HG02981 (cell line): Measurements from ENCODE around the gene PGM2L1.
"Not testable (repeated sequence)": the region's sequence is repeated elsewhere in the genome, so short reads cannot be mapped to it uniquely, and the experiment has no call there.

Experiments
- ATAC-seq: cut with Tn5 transposase; IDR thresholded peaks from one replicate; pipeline ENCODE4 v1.9.1; 2021; ENCODE audit warnings: mild to moderate bottlenecking, moderate library complexity; ENCODE audit not compliant: unreplicated experiment

The PGM2L1 gene

DNA sequence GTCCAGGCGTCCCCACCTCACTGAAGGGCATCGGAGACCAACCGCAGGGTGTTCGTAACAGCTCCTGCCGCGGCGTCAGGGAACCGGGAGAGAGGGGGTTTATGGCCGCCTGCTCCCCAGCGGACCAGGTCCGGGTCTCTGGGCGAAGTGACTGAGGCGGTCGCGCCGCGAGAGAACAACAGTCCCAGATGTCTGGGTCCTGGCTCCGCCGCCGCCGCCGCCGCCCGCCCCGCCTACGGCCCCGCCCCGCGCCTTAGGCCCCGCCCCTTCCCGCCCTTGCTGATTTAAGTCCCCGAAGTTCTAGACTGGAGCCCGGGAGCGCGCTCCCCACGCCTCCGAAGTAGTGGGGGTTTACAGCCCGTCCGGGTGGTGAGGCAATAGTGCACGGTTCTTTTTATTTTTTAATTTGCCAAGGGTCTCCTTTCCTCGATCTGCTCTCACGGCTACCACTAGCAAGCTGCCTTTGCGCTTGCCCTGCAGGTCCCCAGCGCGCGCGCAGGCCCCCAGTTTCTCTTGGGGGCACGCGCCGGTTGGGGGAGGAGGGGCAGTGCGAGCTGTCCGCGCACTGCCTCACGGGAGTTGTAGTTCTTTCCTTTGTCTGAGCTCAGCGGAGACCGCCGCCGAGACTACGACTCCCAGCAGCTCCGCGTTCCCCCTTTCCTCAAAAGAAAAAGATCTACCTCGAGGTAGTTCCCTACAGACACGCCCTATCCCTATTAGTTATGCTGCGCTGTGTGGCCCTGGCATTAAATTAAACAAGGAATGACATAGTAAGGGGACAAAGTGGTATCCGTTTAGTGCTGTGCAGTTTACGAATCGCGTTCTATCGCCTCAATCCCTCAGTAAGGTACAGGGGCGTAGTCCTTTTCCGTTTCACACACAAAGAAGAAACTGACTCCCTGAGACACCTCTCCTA lies at the start of gene PGM2L1:
Gene PGM2L1, minus strand, starts transcription at position 190 of the 916 bp plus-strand sequence. CDS start 272 bp downstream, outside the sequence.
- ATAC-seq: peak; percentile 94

DNA sequence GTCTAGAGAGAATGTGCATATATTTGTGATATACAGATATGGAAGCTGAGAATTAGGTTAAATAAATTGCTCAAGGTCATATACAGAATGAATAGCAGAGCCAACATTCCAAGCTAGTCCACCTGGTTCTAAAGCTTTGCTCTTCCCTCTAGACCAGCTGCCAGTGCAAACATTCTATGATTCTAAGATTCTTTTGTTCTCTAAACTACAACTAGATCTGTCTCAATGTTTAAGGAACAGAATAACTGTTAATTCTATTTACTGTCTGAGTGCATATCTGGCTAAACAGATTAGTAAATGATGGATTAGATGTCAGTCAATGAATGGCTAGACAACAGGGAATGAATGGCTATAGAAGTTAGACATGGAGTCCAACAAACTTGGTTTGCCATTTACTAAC lies 49.5 kb upstream of the PGM2L1 start:
- ATAC-seq: no peak

DNA sequence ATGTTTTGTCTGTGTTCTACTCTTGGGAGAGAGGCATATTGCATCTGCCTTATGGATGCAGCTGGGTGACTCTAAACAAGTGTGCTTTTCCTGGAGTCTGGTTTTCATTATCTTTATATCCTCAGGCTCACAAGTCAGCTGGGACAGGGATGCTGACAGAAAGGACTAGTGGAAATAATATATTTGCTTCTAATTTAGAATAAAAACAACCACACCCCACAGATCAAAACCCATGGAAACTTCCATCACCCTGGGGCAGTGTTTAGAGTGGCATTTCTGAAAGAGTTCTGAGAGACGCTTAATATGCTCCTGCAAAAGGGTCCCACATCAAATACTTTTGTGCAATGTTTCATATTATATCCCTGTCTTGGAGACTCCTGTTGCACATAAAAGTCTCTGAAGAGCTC lies 48.3 kb upstream of the PGM2L1 start:
- ATAC-seq: no peak

DNA sequence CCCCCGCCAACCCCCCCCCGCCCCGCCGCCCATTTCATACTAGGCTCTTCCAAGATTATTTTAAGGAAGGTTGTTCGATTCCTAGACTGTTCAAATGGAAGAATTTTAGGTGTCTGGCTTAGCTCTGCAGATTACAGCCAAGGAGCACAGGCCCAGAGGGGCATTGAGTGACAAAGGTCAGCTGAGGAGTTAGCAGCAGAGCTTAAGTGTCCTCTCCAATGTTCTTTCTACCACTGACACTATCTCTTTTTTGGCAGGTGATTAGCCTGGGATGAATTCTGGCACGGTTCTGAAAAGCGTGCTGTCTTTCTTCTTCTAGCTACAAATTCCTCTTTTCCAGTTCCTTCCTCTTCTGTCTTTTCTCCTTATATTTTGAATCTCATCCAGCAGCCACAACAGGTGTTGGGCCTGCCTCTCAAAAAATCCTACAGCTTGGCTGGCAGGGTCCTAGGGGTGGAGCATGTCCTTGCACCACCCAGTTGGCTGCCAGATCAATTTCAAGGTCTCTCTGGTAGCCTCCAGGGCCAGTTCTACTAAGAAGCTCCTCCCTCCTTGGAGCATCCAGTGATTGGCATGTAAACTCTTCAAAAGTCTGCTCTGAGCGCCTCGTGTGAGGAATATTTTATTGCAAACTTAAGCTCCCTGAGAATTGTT lies 46.1 kb upstream of the PGM2L1 start:
- ATAC-seq: no peak

DNA sequence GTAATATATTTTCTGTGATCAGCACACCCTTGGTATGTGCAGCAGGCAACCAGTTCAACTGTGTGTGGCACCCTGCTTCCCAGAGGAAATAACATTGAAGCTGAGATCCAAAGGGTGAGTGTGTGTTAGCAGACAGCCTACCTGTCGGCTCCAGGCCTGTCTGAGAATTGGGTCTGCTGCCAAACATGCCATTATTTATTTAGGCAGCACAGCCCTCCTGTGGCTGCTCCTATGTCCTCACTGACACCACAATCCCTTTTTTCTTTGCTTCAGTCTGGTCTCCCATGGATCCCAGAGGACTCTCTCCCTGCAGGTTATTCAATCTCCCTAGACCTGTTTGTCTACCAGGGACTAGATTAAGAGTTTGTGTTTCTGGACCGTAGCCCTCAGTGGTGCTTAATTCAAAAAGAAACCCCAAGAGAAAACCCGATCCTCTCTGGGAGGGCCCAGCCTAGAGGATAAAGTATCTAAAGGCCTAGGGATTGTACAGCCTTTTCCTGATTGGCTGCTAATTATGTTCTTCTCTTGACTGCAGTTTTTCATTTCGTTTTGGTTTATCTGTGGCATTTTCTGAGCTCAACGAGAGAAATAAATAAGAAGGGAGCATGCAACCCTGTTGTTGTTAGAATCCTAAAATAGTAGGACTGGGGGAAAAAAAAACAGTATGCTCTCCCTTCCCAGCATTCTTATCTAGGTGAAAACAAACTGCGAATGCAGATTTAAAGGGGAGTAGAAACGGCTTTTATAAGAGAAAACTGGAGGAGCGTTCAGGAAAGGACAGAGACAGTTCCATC lies 45.0 kb upstream of the PGM2L1 start:
- no peak for ATAC-seq

DNA sequence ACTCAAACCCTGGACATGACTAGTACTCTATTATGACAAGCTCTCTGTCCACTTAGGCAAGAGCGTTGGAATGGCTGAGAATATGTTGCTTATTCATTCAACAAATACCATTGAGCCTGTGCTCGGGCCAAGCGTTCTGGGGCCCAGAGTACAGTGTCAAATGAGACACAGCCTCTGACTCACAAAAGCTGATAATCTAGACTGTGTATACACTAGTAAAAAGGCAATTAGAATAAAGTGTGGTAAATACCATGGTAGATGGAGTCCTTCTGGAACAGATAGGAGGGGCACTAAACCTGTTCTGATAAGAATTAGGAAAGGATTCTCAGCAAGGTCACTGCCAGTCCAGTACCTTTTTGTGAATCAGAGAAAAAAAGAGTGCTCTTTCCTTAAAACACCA lies 44.4 kb upstream of the PGM2L1 start:
- ATAC-seq: no peak

DNA sequence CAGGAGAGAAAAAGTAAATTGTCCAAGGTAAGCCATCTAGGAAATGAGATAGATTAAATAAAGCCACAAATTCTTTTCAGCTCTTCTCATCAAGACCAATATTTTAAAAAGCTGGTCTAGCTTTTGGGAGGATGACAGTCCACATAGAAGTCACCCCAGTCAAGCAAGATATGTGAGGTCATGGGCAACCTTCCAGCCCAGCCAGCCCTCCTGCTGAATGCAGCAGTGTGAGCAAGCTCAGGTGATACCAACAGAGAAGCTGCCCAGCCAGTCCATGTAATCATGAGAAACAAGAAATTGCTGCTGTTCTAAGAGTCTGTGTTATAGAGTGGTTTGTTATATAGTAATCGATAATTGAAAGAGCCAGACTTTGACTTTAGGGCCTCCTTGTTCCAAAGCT lies 40.4 kb upstream of the PGM2L1 start:
- no peak for ATAC-seq

DNA sequence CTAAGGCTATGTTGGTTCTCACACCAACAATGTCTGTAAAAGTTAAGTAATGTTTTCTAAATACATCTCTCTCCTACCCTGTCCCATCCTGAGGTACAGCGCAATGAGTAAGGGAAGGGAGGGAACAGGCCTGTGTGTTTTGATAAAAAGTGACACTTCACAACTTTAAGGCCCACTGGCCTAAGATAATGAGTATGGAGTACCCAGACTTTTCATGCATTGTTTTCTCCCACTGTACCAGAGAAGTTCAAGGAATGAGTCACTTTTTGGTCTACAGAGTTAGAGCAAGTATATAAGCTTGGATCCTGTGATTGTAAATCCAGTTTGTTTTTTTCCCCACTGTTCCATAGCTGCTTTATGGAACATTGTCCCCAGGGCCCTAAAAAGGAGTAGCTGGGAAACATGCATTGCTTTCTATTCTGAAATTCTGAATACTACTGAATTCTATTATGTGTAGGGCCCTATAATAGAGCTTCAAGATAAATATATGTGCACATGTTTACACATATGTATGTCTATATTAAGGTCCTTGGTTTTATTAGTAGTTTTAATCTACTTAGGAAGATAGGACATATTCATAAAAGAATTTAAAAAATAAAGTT lies 39.3 kb upstream of the PGM2L1 start:
- no peak for ATAC-seq

DNA sequence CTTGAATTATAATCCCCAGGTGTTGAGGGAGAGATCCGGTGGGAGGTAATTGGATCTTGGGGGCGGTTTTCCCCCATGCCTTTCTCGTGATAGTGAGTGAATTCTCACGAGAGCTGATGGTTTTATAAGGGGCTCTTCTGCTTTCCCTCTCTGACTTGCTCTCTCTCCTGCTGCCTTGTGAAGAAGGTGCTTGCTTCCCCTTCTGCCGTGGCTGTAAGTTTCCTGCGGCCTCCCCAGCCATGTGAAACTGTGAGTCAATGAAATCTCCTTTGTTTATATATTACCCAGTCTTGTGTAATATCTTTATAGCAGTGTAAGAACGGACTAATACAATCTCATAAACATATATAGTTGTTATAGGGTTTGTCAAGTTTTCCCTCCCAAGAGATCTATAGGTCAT lies 36.3 kb upstream of the PGM2L1 start:
- ATAC-seq: no peak

DNA sequence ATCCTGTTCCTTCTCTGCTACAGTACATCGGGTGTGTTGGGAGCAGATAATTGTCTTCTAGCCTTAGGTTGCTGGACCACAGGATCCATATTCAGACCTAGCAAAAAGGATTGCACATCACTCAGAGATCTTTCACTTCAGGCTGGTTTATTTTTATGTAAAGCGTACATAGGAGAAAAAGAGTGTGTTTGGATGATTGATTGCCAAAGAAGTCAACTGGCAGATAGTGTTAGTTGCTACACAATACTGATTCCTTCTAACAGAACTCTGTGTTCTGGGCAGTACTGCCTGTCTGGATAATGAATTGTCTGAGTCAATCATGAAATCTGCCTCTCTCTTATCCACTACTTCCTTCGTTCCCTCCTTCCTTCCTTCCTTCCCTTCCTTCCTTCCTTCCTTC lies 31.0 kb upstream of the PGM2L1 start:
- no peak for ATAC-seq

DNA sequence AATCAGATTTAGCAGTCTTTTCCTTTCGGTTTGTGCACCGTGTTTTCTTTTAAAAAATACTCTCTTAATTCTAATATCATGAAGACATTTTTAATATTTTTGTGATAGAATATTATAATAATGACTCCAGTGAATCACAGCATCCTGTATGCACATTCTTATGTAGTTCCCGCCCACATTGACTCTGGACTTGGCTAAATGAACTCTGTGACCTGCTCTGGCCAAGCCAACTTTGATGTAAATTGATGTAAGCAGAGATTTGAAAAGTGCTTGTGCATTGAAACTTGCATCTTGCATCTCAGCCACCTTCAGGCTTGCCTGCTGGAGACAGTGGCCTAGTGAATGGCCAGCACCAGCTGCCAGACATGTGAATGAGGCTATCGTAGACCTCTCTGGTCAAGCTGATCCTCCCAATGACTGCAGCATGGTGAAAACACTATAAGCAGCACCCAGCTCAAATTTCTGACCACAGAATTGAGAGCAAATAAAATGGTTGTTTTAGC lies 29.2 kb upstream of the PGM2L1 start:
- no peak for ATAC-seq

DNA sequence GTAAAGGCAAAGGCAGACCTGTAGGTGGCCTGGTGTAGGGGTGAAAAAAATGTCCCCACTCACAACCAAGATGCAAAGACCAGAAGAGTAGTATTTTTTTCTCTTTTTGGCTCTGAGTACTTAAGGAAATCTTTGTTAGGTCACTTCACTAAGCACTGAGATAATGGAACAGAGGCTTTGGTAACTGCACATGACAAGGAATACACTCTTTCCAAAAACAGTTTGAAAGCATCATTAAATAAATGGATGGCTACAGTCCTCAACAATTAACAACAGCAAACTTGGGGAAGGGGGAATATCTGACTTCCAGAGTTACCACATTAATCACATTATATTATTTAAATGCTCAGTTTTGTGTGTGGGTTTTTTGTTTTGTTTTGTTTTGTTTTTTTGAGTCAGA lies 26.9 kb upstream of the PGM2L1 start:
- no peak for ATAC-seq

DNA sequence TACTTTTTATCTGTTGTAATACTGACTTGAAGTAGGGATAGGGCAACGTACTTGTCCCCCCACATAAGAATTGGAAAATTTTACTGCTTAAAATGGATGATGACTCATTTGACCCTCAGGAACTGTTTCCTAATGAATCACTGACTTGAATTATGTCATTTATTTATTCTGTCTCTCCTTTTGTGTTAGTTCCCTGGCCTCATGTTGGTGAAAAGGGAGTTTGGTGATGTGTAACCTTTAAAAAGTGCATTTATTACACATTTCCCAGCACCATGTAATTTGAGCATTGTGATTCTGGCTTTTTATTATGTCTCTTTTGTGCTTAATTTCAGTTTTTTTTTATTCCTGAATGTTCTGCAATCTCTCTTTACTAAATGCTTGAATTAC lies 20.3 kb upstream of the PGM2L1 start:
- no peak for ATAC-seq

DNA sequence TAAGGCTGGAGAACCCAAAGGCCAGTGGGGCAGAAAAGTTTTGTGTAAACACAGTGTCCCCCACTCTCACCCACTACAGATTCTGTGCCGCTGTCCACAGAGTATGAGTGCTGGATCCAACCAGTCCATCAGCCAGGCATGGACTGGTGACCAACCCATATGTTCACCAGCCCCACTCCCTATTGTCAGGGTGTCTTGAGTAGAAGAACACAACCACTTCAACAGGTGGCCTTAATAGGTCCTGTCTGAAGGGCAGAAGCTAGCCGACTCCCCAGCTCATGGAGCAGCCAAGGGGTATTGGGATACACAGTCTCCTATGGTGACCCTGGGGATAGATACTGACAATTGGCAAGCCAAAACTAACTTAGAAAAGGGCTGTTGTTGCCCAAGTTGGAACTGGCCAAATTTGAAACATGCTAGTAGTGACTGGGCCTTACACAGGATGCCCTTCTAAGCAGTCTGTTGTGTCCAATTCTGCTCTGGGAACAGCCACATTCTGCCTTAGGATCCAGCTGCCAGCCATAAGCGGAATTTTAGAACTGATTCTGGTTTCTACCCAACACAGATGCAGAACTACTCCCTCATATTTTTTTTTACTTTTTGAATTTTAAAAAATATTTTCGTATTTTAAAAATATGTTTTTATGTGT lies 19.8 kb upstream of the PGM2L1 start:
- ATAC-seq: no peak

DNA sequence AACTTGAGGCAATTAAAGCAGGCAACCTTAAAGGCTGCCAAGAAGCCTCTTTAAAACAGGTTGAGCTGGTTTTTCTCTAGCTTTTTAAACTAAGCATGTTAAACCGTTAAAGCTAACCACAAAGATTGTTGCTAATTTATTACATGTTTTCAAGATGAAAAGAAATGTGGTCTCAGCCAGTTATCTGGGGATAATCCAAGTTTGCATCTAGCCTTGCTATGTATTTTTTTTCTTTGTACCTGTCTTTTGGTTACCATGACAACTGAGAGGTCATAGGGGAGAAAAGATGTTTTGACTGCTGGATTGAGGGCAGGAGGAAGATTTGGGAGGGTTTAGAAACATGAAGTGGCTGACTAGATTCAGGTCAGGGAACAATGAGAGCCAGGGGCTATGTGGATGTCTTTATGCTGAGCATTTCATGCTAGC lies 19.2 kb upstream of the PGM2L1 start:
- ATAC-seq: no peak

DNA sequence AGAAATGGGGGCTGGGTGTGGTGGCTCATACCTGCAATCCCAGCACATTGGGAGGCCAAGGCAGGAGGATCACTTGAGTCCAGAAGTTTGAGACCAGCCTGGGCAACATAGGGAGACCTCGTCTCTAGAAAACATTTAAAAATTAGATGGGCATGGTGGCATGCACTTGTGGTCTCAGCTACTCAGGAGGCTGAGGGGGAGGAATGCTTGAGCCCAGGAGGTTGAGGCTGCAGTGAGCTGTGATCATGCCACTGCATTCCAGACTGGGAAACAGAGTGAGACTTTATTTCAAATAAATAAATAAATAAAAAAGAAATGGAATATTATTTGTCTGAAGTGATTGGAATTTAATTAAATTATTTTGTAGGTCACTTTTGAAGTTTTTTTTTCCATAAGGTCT lies 18.7 kb upstream of the PGM2L1 start:
- ATAC-seq: not testable (repeated sequence)

DNA sequence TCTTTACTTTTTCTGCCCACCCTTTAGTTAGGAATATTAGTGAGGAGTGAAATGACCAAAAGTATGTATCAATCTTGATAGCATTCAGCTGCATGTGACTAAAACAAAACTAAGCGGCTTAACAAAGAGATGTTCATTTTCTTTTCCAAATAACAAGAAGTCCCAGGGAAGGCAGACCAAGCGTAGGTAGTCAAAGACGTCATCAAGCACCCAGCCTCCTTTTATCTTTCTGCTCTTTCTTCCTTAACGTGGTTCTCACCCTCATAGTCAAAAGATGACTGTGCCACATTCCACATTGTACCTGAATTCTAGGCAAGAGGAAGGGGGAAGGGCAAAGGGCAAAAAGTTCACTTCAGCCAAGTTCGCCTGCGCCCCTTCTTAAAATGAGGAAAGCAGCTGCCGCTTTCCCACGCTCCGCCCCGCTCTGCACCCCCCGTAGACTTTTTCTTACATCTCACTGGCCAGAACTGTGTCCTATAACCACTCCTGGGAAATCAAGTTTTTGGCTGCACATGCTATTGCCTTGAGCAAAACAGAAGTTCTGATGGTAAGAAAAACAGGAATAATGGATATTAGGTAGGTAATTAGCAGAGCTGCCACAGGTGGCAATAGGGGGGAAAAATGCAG lies 14.6 kb upstream of the PGM2L1 start:
- no peak for ATAC-seq

DNA sequence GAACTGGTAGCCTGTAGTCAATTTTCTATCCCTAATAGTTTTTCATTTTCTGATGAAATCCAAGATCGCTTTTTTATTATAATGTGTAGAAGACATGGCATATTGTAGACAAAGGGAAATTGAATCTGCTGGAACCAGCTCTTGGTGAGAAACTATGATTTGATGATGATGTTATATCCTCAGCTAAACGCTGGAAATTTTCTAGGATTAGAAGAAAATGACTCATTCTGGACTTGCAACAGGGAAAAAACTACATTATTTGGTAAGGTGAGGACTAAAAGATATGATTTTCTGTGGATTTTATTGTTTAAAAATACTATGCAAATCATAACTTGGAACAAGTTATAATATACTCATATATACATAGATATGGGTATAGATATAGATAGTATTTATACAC lies 14.1 kb upstream of the PGM2L1 start:
- no peak for ATAC-seq

DNA sequence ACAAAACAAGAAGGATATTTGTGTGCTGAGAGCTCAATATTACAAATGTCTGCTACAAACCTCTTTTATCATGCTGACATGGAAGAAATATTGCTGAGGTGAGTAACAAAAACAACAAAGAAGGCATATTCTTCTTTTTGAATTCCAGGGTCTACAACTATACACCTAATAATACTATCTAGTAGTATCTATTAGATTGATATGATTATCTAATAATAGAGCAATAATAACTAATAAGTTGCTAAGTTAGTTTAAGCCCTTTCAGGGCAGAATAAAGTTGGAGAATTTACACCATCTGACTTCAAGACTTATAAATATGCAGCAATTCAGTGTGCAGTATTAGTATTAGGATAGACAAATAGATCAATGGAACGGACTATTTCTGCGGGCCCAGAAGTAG lies 11.4 kb upstream of the PGM2L1 start:
- no peak for ATAC-seq
